Fibroblast of gingiva (primary cell): Measurements from ENCODE around the gene CLASRP.
"Not testable (repeated sequence)": the region's sequence is repeated elsewhere in the genome, so short reads cannot be mapped to it uniquely, and the experiment has no call there.

Experiments used
- DNase-seq: peaks from one replicate; pipeline ENCODE4 v3.0.0-alpha.2; 2011; ENCODE audit warnings: low read depth

The CLASRP gene, protein sequence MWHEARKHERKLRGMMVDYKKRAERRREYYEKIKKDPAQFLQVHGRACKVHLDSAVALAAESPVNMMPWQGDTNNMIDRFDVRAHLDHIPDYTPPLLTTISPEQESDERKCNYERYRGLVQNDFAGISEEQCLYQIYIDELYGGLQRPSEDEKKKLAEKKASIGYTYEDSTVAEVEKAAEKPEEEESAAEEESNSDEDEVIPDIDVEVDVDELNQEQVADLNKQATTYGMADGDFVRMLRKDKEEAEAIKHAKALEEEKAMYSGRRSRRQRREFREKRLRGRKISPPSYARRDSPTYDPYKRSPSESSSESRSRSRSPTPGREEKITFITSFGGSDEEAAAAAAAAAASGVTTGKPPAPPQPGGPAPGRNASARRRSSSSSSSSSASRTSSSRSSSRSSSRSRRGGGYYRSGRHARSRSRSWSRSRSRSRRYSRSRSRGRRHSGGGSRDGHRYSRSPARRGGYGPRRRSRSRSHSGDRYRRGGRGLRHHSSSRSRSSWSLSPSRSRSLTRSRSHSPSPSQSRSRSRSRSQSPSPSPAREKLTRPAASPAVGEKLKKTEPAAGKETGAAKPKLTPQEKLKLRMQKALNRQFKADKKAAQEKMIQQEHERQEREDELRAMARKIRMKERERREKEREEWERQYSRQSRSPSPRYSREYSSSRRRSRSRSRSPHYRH

DNA sequence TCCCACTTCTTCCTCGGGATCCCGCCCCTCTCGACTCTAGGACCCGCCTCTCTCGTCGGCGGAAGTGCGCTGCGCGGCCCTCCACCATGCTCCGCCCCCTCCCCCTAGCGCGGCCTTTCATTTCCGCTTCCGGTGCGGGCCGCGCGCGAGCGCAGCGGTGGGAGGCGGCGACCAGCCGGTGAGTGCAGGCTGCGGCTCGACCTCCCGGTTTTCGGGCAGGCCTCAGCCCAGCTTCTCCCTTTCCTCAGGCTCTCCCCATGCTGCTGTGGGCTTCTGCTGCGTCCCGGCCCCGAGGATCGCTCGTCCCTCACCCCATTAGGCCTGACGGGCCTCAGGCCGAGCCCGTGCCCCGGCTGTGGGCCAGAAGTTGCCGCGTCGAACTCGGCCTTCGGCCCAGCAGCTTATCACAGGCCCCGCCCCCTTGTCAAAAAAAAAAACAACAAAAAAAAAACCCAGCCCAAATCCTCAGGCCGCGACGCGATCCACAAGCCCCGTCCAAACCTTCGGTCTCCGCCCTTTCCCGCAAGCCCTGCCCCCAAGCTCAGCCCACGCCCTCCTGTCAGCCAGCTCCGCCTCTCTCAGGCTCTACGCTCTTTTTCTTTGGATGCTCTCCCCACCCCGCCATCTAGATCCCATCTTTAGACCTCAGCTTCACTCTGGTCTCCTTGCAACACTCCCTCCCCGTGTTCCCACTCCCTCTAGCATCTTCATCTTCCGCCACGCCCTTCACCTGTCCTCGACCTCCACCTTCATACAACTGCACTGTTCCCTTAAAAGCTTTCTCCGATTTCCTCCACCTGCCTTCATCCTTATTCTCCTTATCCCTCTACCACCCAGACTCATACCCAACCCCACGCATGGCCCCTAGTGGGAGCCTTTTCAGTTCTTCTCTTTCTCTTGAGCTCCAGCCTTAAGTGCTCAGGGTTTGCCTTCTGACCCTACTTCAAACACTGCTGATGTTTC is at the start of gene CLASRP:
Gene CLASRP, plus strand, starts transcription at position 115 of the 963 bp plus-strand sequence. CDS start 1,168 bp downstream, outside the sequence.
- DNase-seq = peak; percentile 88

DNA sequence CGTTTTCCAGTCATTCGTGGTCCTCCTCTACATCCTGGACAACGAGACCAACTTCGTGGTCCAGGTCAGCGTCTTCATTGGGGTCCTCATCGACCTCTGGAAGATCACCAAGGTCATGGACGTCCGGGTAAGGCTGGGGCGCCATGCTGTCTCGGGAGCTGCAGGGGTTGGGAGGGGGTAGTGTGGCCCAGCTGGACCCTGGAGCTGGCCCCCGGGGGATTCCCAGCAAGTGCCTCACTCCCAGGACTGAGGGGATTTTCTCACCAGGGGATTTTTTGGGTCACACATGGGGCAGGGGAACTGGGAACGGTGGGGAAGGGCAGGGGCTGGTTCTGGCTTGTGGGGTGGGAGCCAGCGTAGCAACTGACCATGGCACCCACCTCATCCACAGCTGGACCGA is 48.4 kb upstream of the CLASRP start:
- DNase-seq = no peak

DNA sequence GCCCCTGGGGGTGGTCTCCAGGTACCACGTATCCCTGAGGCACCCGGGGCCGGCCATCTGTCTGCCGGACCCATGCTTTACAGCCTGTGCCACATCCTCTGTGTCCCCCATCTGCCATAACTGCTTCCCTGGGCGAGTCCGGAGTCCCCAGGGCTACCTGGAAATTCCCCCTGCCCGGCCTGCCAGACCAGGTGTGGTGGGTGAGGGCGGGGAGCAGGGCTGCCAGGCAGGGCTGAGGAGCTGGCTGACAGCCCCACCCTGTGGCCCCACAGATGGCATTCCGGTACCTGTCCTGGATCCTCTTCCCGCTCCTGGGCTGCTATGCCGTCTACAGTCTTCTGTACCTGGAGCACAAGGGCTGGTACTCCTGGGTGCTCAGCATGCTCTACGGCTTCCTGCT is 47.9 kb upstream of the CLASRP start:
- DNase-seq = no peak

DNA sequence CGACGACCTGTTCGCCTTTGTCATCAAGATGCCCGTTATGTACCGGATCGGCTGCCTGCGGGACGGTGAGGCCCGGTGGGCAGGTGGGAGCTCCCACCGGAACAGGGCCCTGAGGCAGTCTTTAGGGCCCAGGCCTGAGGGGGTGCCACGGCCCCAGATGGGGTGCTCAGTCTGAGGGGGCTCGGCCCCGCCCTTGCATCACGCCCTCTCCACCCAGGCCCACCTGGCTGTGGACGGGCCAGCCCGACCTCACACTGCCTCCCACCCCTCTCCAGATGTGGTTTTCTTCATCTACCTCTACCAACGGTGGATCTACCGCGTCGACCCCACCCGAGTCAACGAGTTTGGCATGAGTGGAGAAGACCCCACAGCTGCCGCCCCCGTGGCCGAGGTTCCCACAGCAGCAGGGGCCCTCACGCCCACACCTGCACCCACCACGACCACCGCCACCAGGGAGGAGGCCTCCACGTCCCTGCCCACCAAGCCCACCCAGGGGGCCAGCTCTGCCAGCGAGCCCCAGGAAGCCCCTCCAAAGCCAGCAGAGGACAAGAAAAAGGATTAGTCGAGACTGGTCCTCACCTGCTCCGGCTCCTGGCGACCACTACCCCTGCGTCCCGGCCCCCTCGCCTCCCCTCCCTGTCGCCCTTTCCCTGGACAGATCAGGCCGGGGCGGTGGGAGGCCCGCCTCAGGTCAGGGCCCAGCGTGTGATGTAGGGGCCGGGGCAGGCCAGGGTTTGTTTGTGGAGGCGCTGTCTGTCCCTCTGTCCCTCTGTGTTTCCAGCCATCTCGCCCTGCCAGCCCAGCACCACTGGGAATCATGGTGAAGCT is 46.3 kb upstream of the CLASRP start:
- DNase-seq = no peak

DNA sequence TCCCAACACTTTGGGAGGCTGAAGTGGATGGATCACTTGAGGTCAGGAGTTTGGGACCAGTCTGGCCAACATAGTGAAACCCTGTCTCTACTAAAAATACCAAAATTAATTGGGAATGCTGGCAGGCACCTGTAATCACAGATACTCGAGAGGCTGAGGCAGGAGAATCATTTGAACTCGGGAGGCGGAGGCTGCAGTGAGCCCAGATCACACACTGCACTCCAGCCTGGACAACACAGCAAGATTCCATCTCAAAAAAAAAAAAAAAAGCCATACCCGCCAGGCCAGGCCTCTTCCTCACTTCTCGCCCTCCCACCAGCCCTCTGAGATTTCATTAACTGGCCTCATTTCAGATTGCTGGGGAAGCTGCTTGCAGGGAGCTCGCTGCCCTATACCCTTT is 45.3 kb upstream of the CLASRP start:
- no peak for DNase-seq

DNA sequence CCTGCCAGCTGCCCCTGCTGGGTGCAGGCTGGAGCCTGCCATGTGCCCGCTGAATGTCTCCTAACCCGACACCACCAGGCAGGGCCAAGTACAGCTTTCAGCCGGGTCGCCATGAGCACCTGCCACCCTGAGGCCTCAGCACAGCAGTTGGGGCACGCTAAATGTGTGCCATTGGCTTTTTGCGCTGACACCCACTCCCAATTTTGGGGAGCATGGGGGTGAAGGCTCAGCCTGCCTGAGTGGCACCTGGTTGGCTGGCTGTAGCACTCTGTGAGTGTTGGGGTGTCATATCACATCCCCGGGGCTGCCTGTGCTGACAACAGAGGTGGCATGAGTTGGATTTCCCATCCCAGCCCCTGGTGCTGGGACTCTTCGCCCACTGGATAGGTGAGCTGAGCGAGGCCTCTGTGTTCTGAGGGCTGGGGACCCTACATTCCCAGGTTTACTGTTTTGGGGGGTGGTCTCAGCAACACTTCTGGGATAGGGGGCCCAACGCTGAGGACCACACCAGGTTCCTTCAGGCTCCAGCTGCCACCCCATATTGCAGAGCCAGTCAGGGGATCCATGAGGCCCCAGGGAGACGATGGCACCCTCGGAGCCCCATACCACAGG is 44.8 kb upstream of the CLASRP start:
- no peak for DNase-seq

DNA sequence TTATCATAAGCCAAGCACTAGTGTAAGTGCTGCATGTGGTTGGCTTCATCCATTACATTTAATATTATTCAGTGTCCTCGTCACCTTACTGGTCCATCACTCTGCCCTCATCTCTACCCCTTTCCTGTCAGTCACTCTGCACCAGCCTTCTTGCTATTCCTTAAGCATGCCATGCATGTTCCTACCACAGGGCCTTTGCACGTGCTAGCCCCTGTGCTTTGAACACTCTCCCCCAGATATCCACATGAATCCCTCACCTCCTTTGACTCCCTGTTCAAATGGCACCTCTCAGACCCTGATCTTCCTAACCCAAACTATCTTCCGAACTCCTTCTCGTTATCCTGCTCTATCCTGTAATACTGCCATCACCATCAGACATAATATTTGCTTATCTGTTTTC is 40.8 kb upstream of the CLASRP start:
- DNase-seq = no peak

DNA sequence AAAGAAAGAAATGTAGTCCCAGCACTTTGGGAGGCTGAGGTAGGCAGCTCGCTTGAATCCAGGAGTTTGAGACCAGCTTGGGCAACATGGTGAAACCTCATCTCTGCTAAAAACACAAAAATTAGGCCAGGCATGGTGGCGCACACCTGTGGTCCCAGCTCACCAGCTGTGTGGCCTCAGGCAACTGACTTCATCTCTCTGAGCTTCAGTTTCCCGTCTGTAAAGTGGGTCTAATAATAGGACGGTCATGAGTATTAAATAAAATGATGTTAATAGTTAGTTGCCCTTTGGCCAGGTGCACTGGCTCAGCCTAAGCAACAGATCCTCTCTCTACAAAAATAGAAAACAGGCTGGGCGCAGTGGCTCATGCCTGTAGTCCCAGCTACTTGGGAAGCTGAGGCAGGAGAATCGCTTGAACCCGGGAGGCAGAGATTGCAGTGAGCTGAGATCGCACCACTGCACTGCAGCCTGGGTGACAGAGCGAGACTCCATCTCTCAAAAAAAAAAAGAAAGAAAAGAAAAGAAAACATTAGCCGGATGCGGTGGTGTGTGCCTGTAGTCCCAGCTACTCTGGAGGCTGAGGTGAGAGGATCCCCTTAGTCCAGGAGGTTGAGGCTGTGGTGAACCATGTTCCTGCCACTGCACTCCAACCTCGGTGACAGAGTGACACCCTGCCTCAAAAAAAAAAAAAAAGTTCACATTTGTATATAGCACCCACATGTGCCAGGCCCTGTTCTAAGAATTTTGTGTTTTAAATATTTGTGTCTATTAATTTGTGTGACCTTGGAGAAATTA is 39.5 kb upstream of the CLASRP start:
- not testable (repeated sequence) for DNase-seq

DNA sequence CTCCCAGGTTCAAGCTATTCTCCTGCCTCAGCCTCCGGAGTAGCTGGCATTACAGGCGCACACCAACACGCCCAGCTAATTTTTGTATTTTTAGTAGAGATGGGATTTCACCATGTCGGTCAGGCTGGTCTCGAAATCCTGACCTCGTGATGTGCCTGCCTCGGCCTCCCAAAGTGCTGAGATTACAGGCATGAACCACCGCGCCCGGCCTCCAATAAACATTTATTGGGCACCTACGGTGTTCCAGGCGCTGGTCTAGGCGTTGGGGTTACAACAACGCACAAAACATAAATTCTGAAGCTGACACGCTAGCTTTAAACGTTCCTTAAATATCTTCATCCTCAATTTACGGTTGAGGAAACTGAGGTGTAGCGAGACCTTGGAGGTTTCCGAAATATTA is 38.2 kb upstream of the CLASRP start:
- DNase-seq = not testable (repeated sequence)

DNA sequence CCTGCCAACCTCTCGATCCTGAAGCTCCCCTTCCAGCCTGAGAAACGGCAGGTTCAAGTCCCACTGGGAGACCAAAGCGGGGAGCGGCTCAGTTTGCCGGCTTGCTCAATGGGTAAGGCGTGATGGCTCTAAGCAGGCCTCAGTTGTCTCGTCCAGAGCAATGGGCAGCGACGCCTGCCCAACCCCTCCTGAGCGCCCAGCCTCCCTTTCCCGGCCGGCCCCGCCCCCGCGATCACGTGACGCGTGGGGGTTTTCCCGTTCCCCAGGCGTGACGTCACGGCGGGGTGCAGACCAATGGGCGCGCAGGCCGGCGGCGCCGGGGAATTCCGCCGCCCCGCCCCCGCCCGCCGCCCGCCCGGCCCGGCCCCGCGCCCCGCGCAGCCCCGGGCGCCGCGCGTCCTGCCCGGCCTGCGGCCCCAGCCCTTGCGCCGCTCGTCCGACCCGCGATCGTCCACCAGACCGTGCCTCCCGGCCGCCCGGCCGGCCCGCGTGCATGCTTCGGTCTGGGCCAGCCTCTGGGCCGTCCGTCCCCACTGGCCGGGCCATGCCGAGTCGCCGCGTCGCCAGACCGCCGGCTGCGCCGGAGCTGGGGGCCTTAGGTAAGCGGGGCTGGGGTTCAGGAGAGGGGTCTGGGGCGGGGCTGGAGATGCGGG is 37.6 kb upstream of the CLASRP start, which contains the start of gene RELB:
Gene RELB, plus strand, starts transcription at position 378 of the 653 bp plus-strand sequence. Its CDS starts 116 bp downstream, at position 494.
- peak; percentile 89 for DNase-seq

DNA sequence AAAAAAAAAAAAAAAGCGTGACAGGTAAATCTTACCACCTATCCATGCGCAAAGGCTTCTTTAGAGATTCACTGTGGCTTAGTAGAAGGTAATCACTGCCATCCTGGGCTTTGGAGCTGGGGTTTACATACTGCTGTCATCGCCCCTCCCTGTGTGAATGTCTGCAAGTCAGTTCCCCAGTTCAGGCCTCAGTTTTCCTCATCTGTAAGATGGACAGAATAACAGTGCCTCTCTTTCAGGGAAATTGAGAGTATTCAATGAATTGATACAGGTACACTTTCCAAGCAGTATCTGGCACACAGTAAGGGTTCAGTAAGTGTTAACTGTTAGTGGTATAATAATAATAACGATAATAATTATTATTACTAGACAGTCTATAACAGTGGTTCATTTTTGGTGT is 35.4 kb upstream of the CLASRP start:
- no peak for DNase-seq

DNA sequence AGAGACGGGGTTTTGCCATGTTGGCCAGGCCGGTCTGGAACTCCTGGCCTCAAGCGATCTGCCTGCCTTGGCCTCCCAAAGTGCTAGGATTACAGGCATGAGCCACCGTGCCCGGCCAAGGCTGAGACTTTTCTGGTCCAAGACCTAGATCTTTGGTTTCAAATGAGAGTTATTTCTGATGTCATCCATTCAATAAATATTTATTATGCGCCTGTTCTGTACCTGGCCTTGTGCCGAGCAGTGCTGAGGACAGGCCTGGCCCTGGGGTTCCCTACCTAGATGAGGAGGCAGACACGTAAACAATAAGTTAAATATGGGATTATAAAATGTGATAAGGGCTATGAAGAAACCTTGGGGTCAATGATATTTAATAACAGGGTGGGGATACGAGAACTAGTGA is 33.1 kb upstream of the CLASRP start:
- no peak for DNase-seq

DNA sequence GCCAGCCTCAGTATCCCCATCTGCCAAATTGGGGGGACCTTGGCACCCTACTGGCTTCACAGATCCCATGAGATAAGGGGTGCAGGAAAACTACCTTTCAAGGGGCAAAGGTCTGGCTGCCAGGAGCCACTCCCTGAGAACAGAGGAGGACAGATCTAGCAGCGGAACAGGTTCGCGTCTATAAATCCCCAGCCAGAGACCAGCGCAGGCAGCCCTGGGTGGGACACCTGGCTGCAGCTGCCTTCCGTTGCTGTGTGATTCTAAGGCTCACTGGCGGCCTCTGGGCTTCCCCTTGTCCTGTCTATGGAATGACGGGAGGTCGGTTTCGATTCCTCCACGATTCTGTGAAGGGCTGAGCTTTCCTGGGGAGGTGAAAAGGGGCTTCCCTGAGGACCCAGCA is 30.3 kb upstream of the CLASRP start:
- no peak for DNase-seq

DNA sequence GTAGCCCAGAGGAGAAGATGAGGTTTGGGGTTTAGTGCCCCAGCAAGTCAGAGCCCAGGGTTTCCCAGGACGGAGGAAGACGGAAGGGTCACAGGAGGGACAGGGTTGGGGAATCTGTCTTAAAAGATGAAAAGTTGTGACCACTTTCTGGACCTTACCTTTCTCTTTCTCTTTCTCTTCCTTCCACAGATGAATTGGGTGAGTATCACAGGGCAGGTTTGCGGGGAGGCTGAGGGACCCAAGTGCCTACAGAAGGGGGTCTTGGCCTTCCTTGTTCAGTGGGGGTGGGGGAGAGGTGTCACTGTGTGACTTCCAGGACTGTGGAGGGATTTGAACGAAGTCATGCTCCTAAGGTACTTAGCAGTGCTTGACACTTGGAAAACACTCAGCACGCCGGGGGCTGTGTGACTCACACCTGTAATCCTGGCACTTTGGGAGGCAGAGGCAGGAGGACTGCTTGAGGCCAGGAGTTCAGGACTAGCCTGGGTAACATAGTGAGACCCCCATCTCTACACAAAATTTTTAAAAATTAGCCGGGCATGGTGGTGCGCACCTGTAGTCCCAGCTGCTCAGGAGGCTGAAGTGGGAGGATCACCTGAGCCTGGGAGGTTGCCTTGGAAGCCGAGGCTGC is 29.1 kb upstream of the CLASRP start:
- no peak for DNase-seq

DNA sequence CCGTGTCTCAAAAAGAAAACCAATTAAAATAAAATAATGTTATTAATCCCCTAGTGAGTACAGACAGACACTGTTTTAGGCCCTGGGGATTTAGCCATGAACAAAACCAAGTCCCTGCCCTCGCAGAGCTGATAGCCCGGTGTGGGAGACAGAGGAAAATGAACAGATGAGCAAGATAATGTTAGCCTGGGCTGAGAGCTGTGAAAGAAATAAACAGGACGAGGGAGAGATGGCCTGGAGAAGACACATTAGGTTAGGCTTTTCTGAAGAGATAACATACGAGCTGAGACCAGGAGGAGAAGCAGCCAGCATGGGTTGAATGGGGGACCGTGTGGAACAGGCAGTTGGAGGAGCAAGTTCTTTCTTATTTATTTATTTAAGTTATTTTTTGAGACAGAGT is 28.5 kb upstream of the CLASRP start:
- no peak for DNase-seq

DNA sequence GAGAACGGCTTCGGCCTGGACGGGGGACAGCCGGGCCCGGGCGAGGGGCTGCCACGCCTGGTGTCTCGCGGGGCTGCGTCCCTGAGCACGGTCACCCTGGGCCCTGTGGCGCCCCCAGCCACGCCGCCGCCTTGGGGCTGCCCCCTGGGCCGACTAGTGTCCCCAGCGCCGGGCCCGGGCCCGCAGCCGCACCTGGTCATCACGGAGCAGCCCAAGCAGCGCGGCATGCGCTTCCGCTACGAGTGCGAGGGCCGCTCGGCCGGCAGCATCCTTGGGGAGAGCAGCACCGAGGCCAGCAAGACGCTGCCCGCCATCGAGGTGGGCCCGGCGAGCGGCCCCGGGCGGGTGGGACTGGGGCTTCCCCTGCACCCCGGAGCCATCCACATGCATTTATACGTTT is 26.9 kb upstream of the CLASRP start:
- no peak for DNase-seq

DNA sequence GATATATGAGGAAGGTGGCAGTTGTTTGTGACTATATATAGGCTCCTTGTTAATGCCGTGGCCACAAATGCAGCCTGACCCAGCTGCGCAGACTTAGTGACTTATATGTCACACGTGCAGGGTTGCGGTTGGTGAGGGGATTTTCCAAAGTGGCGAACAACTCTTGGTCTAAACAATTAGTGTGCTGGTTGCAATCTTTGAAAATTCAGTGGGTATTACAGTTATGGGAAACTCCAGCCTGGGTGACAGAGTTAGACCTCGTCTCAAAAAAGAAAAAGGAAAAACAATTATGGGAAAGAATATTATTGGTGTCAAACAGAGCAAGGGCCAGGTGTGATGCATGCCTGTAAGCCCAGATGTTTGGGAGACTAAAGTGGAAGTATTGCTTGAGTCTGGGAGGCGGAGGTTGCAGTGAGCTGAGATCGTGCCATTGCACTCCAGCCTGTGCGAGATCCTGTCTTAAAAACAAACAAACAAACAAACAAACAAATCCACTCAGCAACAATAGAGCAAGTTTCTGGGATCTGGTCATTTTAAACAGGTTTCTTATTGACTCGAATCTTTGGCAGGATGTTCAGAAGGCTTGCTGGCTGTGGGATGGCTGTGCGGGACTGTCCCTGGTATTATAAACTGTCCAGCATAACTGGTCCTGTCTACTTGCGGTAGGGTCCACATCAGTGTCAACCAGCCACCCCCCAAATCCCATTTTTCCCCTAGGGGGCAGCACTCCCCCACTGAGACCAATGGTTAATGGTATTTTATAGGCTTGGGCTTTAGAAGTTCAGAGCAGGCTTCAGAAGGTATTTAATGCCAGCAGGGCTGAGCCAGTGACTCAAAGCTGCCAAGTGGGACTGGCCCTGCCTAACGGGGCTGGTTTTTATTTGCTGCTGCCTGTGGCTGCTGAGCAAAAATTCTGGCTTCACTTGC is 22.2 kb upstream of the CLASRP start:
- DNase-seq = peak; percentile 78

DNA sequence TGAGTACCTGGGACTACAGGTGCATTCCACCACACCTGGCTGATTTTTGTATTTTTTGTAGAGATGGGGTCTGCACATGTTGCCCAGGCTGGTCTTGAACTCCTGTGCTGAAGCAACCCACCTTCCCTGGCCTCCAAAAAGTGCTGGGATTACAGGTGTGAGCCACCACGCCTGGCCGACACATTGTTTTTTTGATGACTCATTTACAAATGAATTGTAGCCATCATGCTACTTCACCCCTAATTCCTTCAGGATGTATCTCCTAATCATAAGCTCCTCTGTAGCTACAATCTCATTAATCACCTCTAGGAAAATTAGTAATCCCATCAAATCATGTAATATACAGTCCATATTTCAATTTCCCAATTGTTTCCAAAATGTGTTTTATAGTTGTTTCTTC is 19.7 kb upstream of the CLASRP start:
- no peak for DNase-seq
